ENCODE results near the gene OOSP2. TPM values are rescaled to one million over a fixed set of nuclear protein-coding genes. Genes with fewer than 3 reads are reported as not detected.

Gene OOSP2
- total and polyA plus RNA-seq, 2 of the 13 experiments (the other 11 are each of a cell fraction or from before 2014, with no cell fraction given): not detected

GRCh38 chr11:60003729-60004128 is 36.5 kb upstream of the OOSP2 start:
- Histone ChIP-seq H3K4me3 (replicated peaks in 1 of 3; ENCODE audit: insufficient read depth in 1 of 3, low read depth in 2 of 3, low read length in 3 of 3) (no peak overlapping the region), H3K4me2 (ENCODE audit: low read depth, low read length) (no peak overlapping the region), H3K27ac (ENCODE audit: extremely low read length, insufficient read depth, low read length) (no peak overlapping the region), H3K4me1 (ENCODE audit: insufficient read depth, low read length) (no peaks in the 10 kb centered on the region), H3K79me2 (ENCODE audit: insufficient read depth, low read length) (no peaks in the 10 kb centered on the region), H3K27me3 (ENCODE audit: control insufficient read depth in 1 of 2, insufficient read depth in 2 of 2, low read length in 2 of 2) (no peaks in the 10 kb centered on the region), H3K9ac (ENCODE audit: insufficient read depth, low read depth, low read length) (no peak overlapping the region), H3K36me3 (replicated peaks in 1 of 2; ENCODE audit: control insufficient read depth in 1 of 2, insufficient read depth in 2 of 2, low read length in 2 of 2) (no peaks in the 10 kb centered on the region), H2AFZ (ENCODE audit: low read length) (no peak overlapping the region), H3K9me3 (ENCODE audit: low read length) (no peaks in the 10 kb centered on the region), H4K20me1 (ENCODE audit: insufficient read depth, low read length) (no peaks in the 10 kb centered on the region)
- ChIA-PET POLR2A (no interaction called here), CTCF (ENCODE audit: low intra/inter-chr PET ratio, low total read pairs) (no interaction called here)
- ATAC-seq: no peak
- TF ChIP-seq ZSCAN21 (CRISPR knock-in tag; IDR thresholded peaks at IDR 0.05; ENCODE audit: borderline replicate concordance): no peak
- TF ChIP-seq ZNF569 (CRISPR knock-in tag; IDR thresholded peaks at IDR 0.05; ENCODE audit: borderline replicate concordance): no peak
- no peak for TF ChIP-seq ZNF326 (CRISPR knock-in tag; IDR thresholded peaks at IDR 0.05; ENCODE audit: borderline replicate concordance)
- TF ChIP-seq, protein P1, sequence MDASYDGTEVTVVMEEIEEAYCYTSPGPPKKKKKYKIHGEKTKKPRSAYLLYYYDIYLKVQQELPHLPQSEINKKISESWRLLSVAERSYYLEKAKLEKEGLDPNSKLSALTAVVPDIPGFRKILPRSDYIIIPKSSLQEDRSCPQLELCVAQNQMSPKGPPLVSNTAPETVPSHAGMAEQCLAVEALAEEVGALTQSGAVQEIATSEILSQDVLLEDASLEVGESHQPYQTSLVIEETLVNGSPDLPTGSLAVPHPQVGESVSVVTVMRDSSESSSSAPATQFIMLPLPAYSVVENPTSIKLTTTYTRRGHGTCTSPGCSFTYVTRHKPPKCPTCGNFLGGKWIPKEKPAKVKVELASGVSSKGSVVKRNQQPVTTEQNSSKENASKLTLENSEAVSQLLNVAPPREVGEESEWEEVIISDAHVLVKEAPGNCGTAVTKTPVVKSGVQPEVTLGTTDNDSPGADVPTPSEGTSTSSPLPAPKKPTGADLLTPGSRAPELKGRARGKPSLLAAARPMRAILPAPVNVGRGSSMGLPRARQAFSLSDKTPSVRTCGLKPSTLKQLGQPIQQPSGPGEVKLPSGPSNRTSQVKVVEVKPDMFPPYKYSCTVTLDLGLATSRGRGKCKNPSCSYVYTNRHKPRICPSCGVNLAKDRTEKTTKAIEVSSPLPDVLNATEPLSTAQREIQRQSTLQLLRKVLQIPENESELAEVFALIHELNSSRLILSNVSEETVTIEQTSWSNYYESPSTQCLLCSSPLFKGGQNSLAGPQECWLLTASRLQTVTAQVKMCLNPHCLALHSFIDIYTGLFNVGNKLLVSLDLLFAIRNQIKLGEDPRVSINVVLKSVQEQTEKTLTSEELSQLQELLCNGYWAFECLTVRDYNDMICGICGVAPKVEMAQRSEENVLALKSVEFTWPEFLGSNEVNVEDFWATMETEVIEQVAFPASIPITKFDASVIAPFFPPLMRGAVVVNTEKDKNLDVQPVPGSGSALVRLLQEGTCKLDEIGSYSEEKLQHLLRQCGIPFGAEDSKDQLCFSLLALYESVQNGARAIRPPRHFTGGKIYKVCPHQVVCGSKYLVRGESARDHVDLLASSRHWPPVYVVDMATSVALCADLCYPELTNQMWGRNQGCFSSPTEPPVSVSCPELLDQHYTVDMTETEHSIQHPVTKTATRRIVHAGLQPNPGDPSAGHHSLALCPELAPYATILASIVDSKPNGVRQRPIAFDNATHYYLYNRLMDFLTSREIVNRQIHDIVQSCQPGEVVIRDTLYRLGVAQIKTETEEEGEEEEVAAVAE (CRISPR knock-in tag; IDR thresholded peaks at IDR 0.05; ENCODE audit: borderline replicate concordance): no peak
- TF ChIP-seq TRIM24 (CRISPR knock-in tag; IDR thresholded peaks at IDR 0.05): no peak
- TF ChIP-seq, protein P2, sequence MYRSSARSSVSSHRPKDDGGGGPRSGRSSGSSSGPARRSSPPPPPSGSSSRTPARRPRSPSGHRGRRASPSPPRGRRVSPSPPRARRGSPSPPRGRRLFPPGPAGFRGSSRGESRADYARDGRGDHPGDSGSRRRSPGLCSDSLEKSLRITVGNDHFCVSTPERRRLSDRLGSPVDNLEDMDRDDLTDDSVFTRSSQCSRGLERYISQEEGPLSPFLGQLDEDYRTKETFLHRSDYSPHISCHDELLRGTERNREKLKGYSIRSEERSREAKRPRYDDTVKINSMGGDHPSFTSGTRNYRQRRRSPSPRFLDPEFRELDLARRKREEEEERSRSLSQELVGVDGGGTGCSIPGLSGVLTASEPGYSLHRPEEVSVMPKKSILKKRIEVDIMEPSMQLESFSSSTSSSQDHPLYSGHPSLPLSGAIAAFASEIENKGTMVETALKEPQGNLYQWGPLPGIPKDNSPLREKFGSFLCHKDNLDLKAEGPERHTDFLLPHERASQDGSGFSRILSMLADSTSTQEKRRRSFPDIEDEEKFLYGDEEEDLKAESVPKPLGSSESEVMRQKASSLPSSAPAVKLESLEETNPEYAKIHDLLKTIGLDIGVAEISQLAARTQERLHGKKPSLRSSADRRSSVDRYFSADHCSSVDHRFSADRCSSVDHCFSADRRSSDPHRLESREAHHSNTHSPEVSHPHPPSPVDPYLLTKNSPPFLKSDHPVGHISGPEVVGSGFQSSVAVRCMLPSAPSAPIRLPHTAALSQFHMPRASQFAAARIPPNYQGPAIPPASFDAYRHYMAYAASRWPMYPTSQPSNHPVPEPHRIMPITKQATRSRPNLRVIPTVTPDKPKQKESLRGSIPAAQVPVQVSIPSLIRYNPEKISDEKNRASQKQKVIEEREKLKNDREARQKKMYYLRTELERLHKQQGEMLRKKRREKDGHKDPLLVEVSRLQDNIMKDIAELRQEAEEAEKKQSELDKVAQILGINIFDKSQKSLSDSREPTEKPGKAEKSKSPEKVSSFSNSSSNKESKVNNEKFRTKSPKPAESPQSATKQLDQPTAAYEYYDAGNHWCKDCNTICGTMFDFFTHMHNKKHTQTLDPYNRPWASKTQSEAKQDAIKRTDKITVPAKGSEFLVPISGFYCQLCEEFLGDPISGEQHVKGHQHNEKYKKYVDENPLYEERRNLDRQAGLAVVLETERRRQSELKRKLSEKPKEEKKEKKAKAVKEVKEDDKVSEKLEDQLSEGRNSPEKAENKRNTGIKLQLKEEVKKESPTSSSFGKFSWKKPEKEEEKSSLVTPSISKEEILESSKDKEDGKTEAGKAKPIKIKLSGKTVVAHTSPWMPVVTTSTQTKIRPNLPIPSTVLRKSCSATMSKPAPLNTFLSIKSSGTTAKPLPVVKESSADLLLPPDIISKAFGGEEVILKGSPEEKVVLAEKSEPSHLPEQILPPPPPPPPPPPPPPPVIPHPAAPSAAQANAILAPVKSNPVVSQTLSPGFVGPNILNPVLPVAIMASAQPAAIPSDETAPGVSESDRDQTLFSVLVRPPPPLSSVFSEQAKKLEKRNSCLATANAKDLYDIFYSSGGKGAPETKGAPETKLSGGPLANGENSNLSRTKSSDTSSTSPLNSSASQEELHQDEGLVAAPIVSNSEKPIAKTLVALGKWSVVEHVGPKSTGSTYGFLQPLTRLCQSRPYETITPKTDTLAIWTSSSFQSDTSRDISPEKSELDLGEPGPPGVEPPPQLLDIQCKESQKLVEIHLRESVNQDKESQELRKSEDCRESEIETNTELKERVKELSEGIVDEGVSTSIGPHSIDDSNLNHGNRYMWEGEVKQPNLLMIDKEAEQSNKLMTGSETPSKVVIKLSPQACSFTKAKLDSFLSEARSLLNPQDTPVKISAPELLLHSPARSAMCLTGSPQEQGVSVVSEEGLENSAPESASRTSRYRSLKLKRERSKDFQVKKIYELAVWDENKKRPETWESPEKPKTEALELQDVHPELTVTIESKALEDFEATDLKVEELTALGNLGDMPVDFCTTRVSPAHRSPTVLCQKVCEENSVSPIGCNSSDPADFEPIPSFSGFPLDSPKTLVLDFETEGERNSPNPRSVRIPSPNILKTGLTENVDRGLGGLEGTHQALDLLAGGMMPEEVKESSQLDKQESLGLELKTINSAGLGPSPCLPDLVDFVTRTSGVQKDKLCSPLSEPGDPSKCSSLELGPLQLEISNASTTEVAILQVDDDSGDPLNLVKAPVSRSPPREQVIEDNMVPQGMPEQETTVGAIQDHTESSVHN (CRISPR knock-in tag; IDR thresholded peaks at IDR 0.05): no peak
- TF ChIP-seq ZNF331 (CRISPR knock-in tag; IDR thresholded peaks at IDR 0.05): no peak
- no TSS peak for BruUV-seq (replicated peaks)
- WGBS (ENCODE audit: low lambda C conversion rate): 21% methylated on average over 2 of the region's 2 CpGs
- in situ Hi-C loops (cut with HindIII; ENCODE audit: extremely low pct_ligation_motif_present, low pct_unique_long_range_greater_than_20kb) (no loop called here), intact Hi-C loops (cut with micrococcal nuclease; ENCODE audit: unreplicated experiment) (no loop called here)
- no peak for FAIRE-seq
- DNase-seq (ENCODE audit: low spot score): no peak

All from HepG2 (cell line).